H9 (cell line): ENCODE measurements around the gene MRAS. TPM values are rescaled to one million over a fixed set of nuclear protein-coding genes. Genes with fewer than 3 reads are reported as not detected.

ENCODE experiments used
- DNase-seq: peaks from one replicate; pipeline ENCODE4 v3.0.0-alpha.2; 2017
- H2AFZ ChIP-seq: one replicate; pipeline ENCODE4 v1.6.1; 2013; ENCODE audit warnings: mild to moderate bottlenecking, low read length, control low read depth, moderate library complexity
- H2AK5ac ChIP-seq: 2 replicates; pipeline ENCODE4 v1.6.1; 2013; ENCODE audit warnings: low read length, control low read depth, mixed read lengths; ENCODE audit not compliant: insufficient read length
- H2BK120ac ChIP-seq: one replicate; pipeline ENCODE4 v1.6.1; 2013; ENCODE audit warnings: low read depth, mild to moderate bottlenecking, low read length, control low read depth, inconsistent platforms; ENCODE audit not compliant: poor library complexity, severe bottlenecking
- H2BK12ac ChIP-seq: 2 replicates; pipeline ENCODE4 v1.6.1; 2013; ENCODE audit warnings: low read length, control low read depth, mixed read lengths, low read depth; ENCODE audit not compliant: insufficient read length
- H2BK15ac ChIP-seq: 2 replicates; pipeline ENCODE4 v1.6.1; 2013; ENCODE audit warnings: low read depth, low read length, control low read depth
- H2BK20ac ChIP-seq: one replicate; pipeline ENCODE4 v1.6.1; 2013; ENCODE audit warnings: low read depth, mild to moderate bottlenecking, low read length, control low read depth, inconsistent platforms; ENCODE audit not compliant: poor library complexity, severe bottlenecking
- H2BK5ac ChIP-seq: 2 replicates; pipeline ENCODE4 v1.6.1; 2013; ENCODE audit warnings: low read length, control low read depth, mixed read lengths; ENCODE audit not compliant: insufficient read length
- H3K14ac ChIP-seq: 2 replicates; pipeline ENCODE4 v1.6.1; 2013; ENCODE audit warnings: low read length, control low read depth; ENCODE audit not compliant: insufficient read depth
- H3K18ac ChIP-seq: 2 replicates; pipeline ENCODE4 v1.6.1; 2013; ENCODE audit warnings: low read depth, mild to moderate bottlenecking, mixed read lengths, low read length, control low read depth; ENCODE audit not compliant: insufficient read length
- H3K23ac ChIP-seq: 2 replicates; pipeline ENCODE4 v1.6.1; 2013; ENCODE audit warnings: low read length, control low read depth, mixed read lengths, low read depth; ENCODE audit not compliant: insufficient read length
- H3K23me2 ChIP-seq: 2 replicates; pipeline ENCODE4 v1.6.1; 2013; ENCODE audit warnings: low read depth, mild to moderate bottlenecking, mixed read lengths, low read length, control low read depth; ENCODE audit not compliant: insufficient read length, poor library complexity, severe bottlenecking
- H3K27ac ChIP-seq: 2 replicates; pipeline ENCODE4 v1.5.1; 2013; ENCODE audit warnings: low read length, control low read depth, mixed read lengths, low read depth; ENCODE audit not compliant: insufficient read length
- H3K27me3 ChIP-seq: 2 replicates; pipeline ENCODE4 v1.6.1; 2013; ENCODE audit warnings: low read length, control low read depth, inconsistent platforms; ENCODE audit not compliant: insufficient read depth
- H3K4ac ChIP-seq: 2 replicates; pipeline ENCODE4 v1.6.1; 2013; ENCODE audit warnings: low read depth, mild to moderate bottlenecking, control low read depth, inconsistent platforms, low read length, moderate library complexity
- H3K4me1 ChIP-seq: 2 replicates; pipeline ENCODE4 v1.6.1; 2013; ENCODE audit warnings: low read length, control low read depth, inconsistent platforms; ENCODE audit not compliant: insufficient read depth
- H3K4me2 ChIP-seq: 2 replicates; pipeline ENCODE4 v1.6.1; 2013; ENCODE audit warnings: low read length, control low read depth, mixed read lengths; ENCODE audit not compliant: insufficient read length, insufficient read depth
- H3K56ac ChIP-seq: 2 replicates; pipeline ENCODE4 v1.6.1; 2013; ENCODE audit warnings: low read depth, mild to moderate bottlenecking, mixed read lengths, low read length, control low read depth; ENCODE audit not compliant: insufficient read length
- H3K79me1 ChIP-seq: 2 replicates; pipeline ENCODE4 v1.6.1; 2013; ENCODE audit warnings: low read depth, mild to moderate bottlenecking, moderate library complexity, low read length, control low read depth, inconsistent platforms; ENCODE audit not compliant: insufficient read depth, poor library complexity, severe bottlenecking
- H3K79me2 ChIP-seq: 2 replicates; pipeline ENCODE4 v1.6.1; 2013; ENCODE audit warnings: low read length, control low read depth, inconsistent platforms; ENCODE audit not compliant: insufficient read depth
- H3K9ac ChIP-seq: 2 replicates; pipeline ENCODE4 v1.6.1; 2013; ENCODE audit warnings: low read length, control low read depth, mixed read lengths; ENCODE audit not compliant: insufficient read length; ENCODE audit errors: extremely low read depth
- H3K9me3 ChIP-seq: one replicate; pipeline ENCODE4 v1.6.1; 2013; ENCODE audit warnings: low read depth, low read length, inconsistent platforms; ENCODE audit not compliant: control insufficient read depth
- H3T11ph ChIP-seq: one replicate; pipeline ENCODE4 v1.6.1; 2013; ENCODE audit warnings: mild to moderate bottlenecking, low read length, control low read depth, inconsistent platforms
- H4K20me1 ChIP-seq: one replicate; pipeline ENCODE4 v1.6.1; 2013; ENCODE audit not compliant: control insufficient read depth, insufficient read length, insufficient read depth
- H4K5ac ChIP-seq: 2 replicates; pipeline ENCODE4 v1.6.1; 2013; ENCODE audit warnings: low read depth, mild to moderate bottlenecking, mixed read lengths, low read length, control low read depth; ENCODE audit not compliant: insufficient read length
- H4K8ac ChIP-seq: replicated peaks from 2 replicates; pipeline ENCODE4 v1.6.1; 2013; ENCODE audit warnings: low read length, control low read depth, mixed read lengths, low read depth; ENCODE audit not compliant: insufficient read length
- H4K91ac ChIP-seq: 2 replicates; pipeline ENCODE4 v1.6.1; 2013; ENCODE audit warnings: low read depth, mild to moderate bottlenecking, moderate library complexity, mixed read lengths, low read length, control low read depth; ENCODE audit not compliant: insufficient read length
- H3K27ac Mint-ChIP-seq, 3 experiments: 2 replicates in 2 of 3; 3 replicates in 1 of 3; pipeline ENCODE4 v1.8.0; 2020 to 2021; ENCODE audit warnings: mixed read lengths in 3 of 3, mild to moderate bottlenecking in 1 of 3, moderate library complexity in 1 of 3
- H3K27me3 Mint-ChIP-seq: 2 replicates; pipeline ENCODE4 v1.8.0; 2021; ENCODE audit warnings: low read depth, mild to moderate bottlenecking, moderate library complexity, mixed read lengths
- H3K36me3 Mint-ChIP-seq, 3 experiments: 2 replicates in 2 of 3; 3 replicates in 1 of 3; pipeline ENCODE4 v1.8.0; 2020 to 2021; ENCODE audit warnings: low read depth in 3 of 3, mixed read lengths in 3 of 3; ENCODE audit not compliant: insufficient read depth in 1 of 3
- H3K4me1 Mint-ChIP-seq, 2 experiments: 2 replicates each; pipeline ENCODE4 v1.8.0; 2020; ENCODE audit warnings: mixed read lengths in 2 of 2
- H3K4me3 Mint-ChIP-seq, 2 experiments: 2 replicates in 1 of 2; 3 replicates in 1 of 2; pipeline ENCODE4 v1.8.0; 2020 to 2021; ENCODE audit warnings: mild to moderate bottlenecking in 2 of 2, mixed read lengths in 2 of 2, moderate library complexity in 1 of 2
- H3K9me3 Mint-ChIP-seq, 2 experiments: 2 replicates in 1 of 2; 3 replicates in 1 of 2; pipeline ENCODE4 v1.8.0; 2020; ENCODE audit warnings: mild to moderate bottlenecking in 2 of 2, mixed read lengths in 2 of 2, moderate library complexity in 1 of 2
- WGBS: extraction: QIAGEN DNeasy Blood & Tissue Kit; methylation state at CpG from one replicate; pipeline ENCODE4 v1.1.7; 2013; ENCODE audit warnings: missing lambda C conversion rate, low lambda C conversion rate, mixed read lengths; ENCODE audit not compliant: insufficient read length; ENCODE audit errors: extremely low coverage; 5-methylcytosine and 5-hydroxymethylcytosine counted together
- total RNA-seq: library from RNA; stranded (reverse); gene quantifications from 2 replicates; pipeline ENCODE4 v1.2.1, GENCODE V29; 2021
- TF ChIP-seq, protein P1 (sequence below): fragments of 200-600 bp; sonication (generic); conservative IDR thresholded peaks from 3 replicates; pipeline ENCODE4 v1.8.0; 2021; ENCODE audit warnings: antibody characterized with exemption, mild to moderate bottlenecking

Gene MRAS
- total RNA-seq, 1 experiment from 2014 or later = 10.9 TPM

DNA sequence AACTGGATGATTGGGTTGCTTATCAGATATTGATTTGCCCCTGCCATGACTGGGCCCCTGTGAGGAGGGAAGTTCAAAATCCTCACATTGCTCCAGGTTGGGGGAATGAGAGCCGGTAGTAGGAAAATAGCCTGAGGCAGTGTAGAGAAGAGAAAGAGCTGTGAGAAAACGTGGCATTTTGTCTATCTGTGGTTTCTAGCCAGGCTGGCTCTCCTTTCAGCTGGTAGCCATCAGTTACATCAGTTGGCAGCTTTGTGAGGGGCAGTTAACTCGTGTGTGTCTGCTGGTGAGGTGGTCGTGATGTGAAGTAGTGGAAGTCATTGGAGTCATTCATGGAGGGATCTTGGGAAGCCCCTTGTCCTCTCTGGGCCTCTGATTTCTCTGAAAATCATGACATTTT lies 91.3 kb downstream of the MRAS start:
- Histone ChIP-seq H3K23ac (no peak overlapping the region), H2BK12ac (no peak overlapping the region), H3K4me1 (no peaks in the 10 kb centered on the region), H4K8ac (no peak overlapping the region), H2AK5ac (no peak overlapping the region), H3K14ac (no peak overlapping the region), H3K9me3 (no peaks in the 10 kb centered on the region), H3T11ph (no peak overlapping the region), H2BK15ac (no peak overlapping the region), H2AFZ (no peak overlapping the region), H3K4ac (no peak overlapping the region), H3K79me1 (no peaks in the 10 kb centered on the region), H3K27me3 (peaks cover 6% of the 10 kb centered on the region; the same call in 1 of the 2 replicates), H2BK20ac (no peak overlapping the region), H3K27ac (no peak overlapping the region), H3K9ac (no peak overlapping the region), H2BK5ac (no peak overlapping the region), H4K5ac (no peak overlapping the region), H3K23me2 (peaks cover 11% of the 10 kb centered on the region), H3K79me2 (no peaks in the 10 kb centered on the region), H3K56ac (no peak overlapping the region), H4K91ac (no peak overlapping the region), H2BK120ac (no peak overlapping the region), H3K18ac (no peak overlapping the region), H3K4me2 (no peak overlapping the region), H4K20me1 (no peaks in the 10 kb centered on the region)
- Mint-ChIP-seq H3K4me3 (no peak overlapping the region), H3K27me3 (peaks cover 33% of the 10 kb centered on the region), H3K4me1 (peaks cover 18 to 24% of the 10 kb centered on the region in 2 experiments), H3K27ac (peak overlapping the region in 1 of 3 experiments; percentile 4; a peak in 1 of 7 replicates), H3K36me3 (peaks cover 0 to 4% (median 0%) of the 10 kb centered on the region in 3 experiments; a peak in 2 of 7 replicates), H3K9me3 (no peaks in the 10 kb centered on the region)
- TF ChIP-seq, protein P1, sequence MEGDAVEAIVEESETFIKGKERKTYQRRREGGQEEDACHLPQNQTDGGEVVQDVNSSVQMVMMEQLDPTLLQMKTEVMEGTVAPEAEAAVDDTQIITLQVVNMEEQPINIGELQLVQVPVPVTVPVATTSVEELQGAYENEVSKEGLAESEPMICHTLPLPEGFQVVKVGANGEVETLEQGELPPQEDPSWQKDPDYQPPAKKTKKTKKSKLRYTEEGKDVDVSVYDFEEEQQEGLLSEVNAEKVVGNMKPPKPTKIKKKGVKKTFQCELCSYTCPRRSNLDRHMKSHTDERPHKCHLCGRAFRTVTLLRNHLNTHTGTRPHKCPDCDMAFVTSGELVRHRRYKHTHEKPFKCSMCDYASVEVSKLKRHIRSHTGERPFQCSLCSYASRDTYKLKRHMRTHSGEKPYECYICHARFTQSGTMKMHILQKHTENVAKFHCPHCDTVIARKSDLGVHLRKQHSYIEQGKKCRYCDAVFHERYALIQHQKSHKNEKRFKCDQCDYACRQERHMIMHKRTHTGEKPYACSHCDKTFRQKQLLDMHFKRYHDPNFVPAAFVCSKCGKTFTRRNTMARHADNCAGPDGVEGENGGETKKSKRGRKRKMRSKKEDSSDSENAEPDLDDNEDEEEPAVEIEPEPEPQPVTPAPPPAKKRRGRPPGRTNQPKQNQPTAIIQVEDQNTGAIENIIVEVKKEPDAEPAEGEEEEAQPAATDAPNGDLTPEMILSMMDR = no peak
- no CpG with 5 or more reads among the region's 4 CpGs for WGBS
- no peak for DNase-seq
